GM23338 (cell line): ENCODE measurements around the gene MAPK14. TPM values are rescaled to one million over a fixed set of nuclear protein-coding genes. Genes with fewer than 3 reads are reported as not detected.

ENCODE experiments used
- ATAC-seq: fragments of 200-7000 bp; cut with Tn5 transposase; 3 replicates; pipeline ENCODE4 v1.9.1; 2020
- DNase-seq: peaks from one replicate; pipeline ENCODE4 v3.0.0-alpha.2; 2015; ENCODE audit warnings: low spot score
- H2AFZ ChIP-seq: fragments of 200-600 bp; sonication (generic); 2 replicates; pipeline ENCODE4 v1.8.0; 2016; ENCODE audit warnings: antibody characterized with exemption, mild to moderate bottlenecking, moderate library complexity
- H3F3A ChIP-seq: fragments of 200-600 bp; sonication (generic); replicated peaks from 2 replicates; pipeline ENCODE4 v1.8.0; 2017; ENCODE audit warnings: antibody characterized with exemption, mixed run types, low read depth
- H3K27ac ChIP-seq: fragments of 200-600 bp; sonication (generic); 2 replicates; pipeline ENCODE4 v1.6.1; 2016; ENCODE audit warnings: low read depth
- H3K27me3 ChIP-seq: fragments of 200-600 bp; sonication (generic); 2 replicates; pipeline ENCODE4 v1.8.0; 2016; ENCODE audit warnings: mild to moderate bottlenecking, mixed run types, moderate library complexity; ENCODE audit not compliant: insufficient read depth
- H3K36me3 ChIP-seq: fragments of 200-600 bp; sonication (generic); 2 replicates; pipeline ENCODE4 v1.8.0; 2016; ENCODE audit warnings: mild to moderate bottlenecking; ENCODE audit not compliant: insufficient read depth
- H3K4me1 ChIP-seq: fragments of 200-600 bp; sonication (generic); 2 replicates; pipeline ENCODE4 v1.8.0; 2016; ENCODE audit warnings: mild to moderate bottlenecking, moderate library complexity; ENCODE audit not compliant: insufficient read depth
- H3K4me2 ChIP-seq: fragments of 200-600 bp; sonication (generic); 2 replicates; pipeline ENCODE4 v1.7.1; 2017; ENCODE audit warnings: mixed run types
- H3K4me3 ChIP-seq: fragments of 200-600 bp; sonication (generic); 2 replicates; pipeline ENCODE4 v1.6.1; 2016; ENCODE audit warnings: mixed run types
- H3K79me2 ChIP-seq: fragments of 200-600 bp; sonication (generic); replicated peaks from 2 replicates; pipeline ENCODE4 v1.8.0; 2017; ENCODE audit warnings: mild to moderate bottlenecking; ENCODE audit not compliant: insufficient read depth
- H3K9me2 ChIP-seq: fragments of 200-600 bp; sonication (generic); 2 replicates; pipeline ENCODE4 v1.8.0; 2017; ENCODE audit not compliant: insufficient read depth
- H4K20me1 ChIP-seq: fragments of 200-600 bp; sonication (generic); replicated peaks from 2 replicates; pipeline ENCODE4 v1.8.0; 2017; ENCODE audit warnings: mild to moderate bottlenecking; ENCODE audit not compliant: insufficient read depth
- H3K27ac Mint-ChIP-seq: 2 replicates; pipeline ENCODE4 v1.8.0; 2020; ENCODE audit warnings: inconsistent platforms, mild to moderate bottlenecking, moderate library complexity, mixed read lengths
- H3K27me3 Mint-ChIP-seq: 3 replicates; pipeline ENCODE4 v1.8.0; 2022; ENCODE audit warnings: low read depth, mild to moderate bottlenecking, moderate library complexity, mixed read lengths, inconsistent platforms; ENCODE audit not compliant: insufficient read depth, poor library complexity
- H3K36me3 Mint-ChIP-seq: 3 replicates; pipeline ENCODE4 v1.8.0; 2021; ENCODE audit warnings: low read depth, mild to moderate bottlenecking, inconsistent platforms, moderate library complexity, mixed read lengths
- H3K4me1 Mint-ChIP-seq: 3 replicates; pipeline ENCODE4 v1.8.0; 2020; ENCODE audit warnings: mild to moderate bottlenecking, inconsistent platforms, mixed read lengths
- H3K4me3 Mint-ChIP-seq: 3 replicates; pipeline ENCODE4 v1.8.0; 2021; ENCODE audit warnings: moderate library complexity, mild to moderate bottlenecking, inconsistent platforms, mixed read lengths
- H3K9me3 Mint-ChIP-seq: 3 replicates; pipeline ENCODE4 v1.8.0; 2020; ENCODE audit warnings: moderate library complexity, mild to moderate bottlenecking, inconsistent platforms, mixed read lengths
- CREB1 ChIP-seq: fragments of 250-450 bp; sonication (Bioruptor Pico); IDR thresholded peaks from 2 replicates; pipeline ENCODE4 v1.5.0; 2020; ENCODE audit warnings: low read depth, mild to moderate bottlenecking, moderate library complexity
- EZH2 ChIP-seq: fragments of 200-600 bp; sonication (generic); IDR thresholded peaks from one replicate; pipeline ENCODE4 v1.8.0; 2017; ENCODE audit warnings: antibody characterized with exemption, mild to moderate bottlenecking, low read depth; ENCODE audit not compliant: unreplicated experiment
- EZH2phosphoT487 ChIP-seq: fragments of 200-600 bp; sonication (generic); IDR thresholded peaks from one replicate; pipeline ENCODE4 v1.8.1; 2018; ENCODE audit warnings: antibody characterized with exemption; ENCODE audit not compliant: unreplicated experiment
- JUNB ChIP-seq: IDR thresholded peaks from one replicate; pipeline ENCODE4 v1.6.1; 2016; ENCODE audit warnings: antibody characterized with exemption; ENCODE audit not compliant: unreplicated experiment
- NANOG ChIP-seq: IDR thresholded peaks from 2 replicates; pipeline ENCODE4 v1.6.1; 2016; ENCODE audit warnings: antibody characterized with exemption, borderline replicate concordance
- POLR2AphosphoS5 ChIP-seq: IDR thresholded peaks from 2 replicates; pipeline ENCODE4 v1.6.1; 2016; ENCODE audit warnings: antibody characterized with exemption, low read depth
- REST ChIP-seq: IDR thresholded peaks from one replicate; pipeline ENCODE4 v1.6.1; 2018; ENCODE audit warnings: antibody characterized with exemption; ENCODE audit not compliant: unreplicated experiment
- STAT1 ChIP-seq: IDR thresholded peaks from one replicate; pipeline ENCODE4 v1.6.1; 2016; ENCODE audit warnings: antibody characterized with exemption; ENCODE audit not compliant: unreplicated experiment
- ZNF114 ChIP-seq: fragments of 250-450 bp; sonication (Bioruptor Pico); IDR thresholded peaks from 2 replicates; pipeline ENCODE4 v1.5.0; 2020; ENCODE audit warnings: mild to moderate bottlenecking, moderate library complexity
- ZNF331 ChIP-seq: fragments of 250-450 bp; sonication (Bioruptor Pico); IDR thresholded peaks from 2 replicates; pipeline ENCODE4 v1.5.0; 2020; ENCODE audit warnings: low read depth, mild to moderate bottlenecking, moderate library complexity
- ZNF462 ChIP-seq: fragments of 250-450 bp; sonication (Bioruptor Pico); IDR thresholded peaks from 2 replicates; pipeline ENCODE4 v1.5.0; 2020; ENCODE audit warnings: mild to moderate bottlenecking, moderate library complexity
- polyA plus RNA-seq: library from polyadenylated mRNA; unstranded; fragments of >200 nt; fragmentation: Nextera tagmentation; extraction: Ambion mirVana; gene quantifications from 2 replicates; pipeline ENCODE4 v1.2.1, GENCODE V29; 2016
- total RNA-seq: library from RNA; depleted of rRNA; stranded (reverse); fragments of >200 nt; shearing (Covaris generic); gene quantifications from 2 replicates; pipeline ENCODE4 v1.2.3, GENCODE V29; 2014
- TF ChIP-seq, protein P1 (sequence below): IDR thresholded peaks from 2 replicates; pipeline ENCODE4 v1.6.1; 2016; ENCODE audit warnings: antibody characterized with exemption
- TF ChIP-seq, protein P2 (sequence below), 2 experiments: fragments of 200-600 bp in 1 of 2; sonication (generic) in 1 of 2; conservative IDR thresholded peaks; 2 replicates each; pipeline versions ENCODE4 v1.5.1 to v1.6.1; 2016 to 2017; ENCODE audit warnings: antibody characterized with exemption in 2 of 2, low read depth in 2 of 2, mild to moderate bottlenecking in 2 of 2, moderate library complexity in 1 of 2

MAPK14 gene
- total and polyA plus RNA-seq, 2 experiments from 2014 or later, result 8.8 to 44.5 TPM

DNA sequence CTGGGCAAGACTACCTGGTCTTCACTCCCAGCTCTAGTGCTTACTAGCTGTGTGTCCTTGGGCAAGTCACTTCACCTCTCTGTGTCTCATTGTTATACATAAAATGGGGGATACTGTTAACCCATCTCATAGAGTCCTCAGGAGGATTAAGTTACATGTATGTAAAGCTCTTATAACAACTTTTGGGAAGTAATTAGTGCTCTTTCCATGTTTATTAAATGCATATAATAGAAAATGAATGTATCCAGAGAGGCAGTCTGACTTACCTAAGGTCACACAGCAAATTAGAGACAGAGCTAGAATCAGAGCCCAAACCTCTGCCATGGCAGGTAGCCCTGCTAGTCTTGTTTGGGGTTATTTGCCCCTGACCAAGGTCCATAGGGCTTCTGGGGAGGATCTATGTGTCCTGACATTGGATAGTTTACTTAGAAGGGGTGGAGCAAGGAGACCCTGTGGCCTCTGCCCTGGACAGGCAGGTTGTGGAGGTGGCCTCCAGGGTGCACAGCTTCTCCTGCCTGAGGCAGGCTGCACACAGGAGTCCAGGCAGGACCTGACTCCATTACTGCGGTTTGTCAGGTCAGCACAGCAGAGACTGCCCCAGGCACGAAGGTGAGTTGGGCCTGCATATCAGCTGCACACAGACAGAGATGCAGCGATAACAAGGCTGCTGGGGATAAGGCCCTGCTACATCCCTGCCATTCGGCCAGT lies 94.3 kb downstream of the MAPK14 start:
- no peak overlapping the region for H3K27ac ChIP-seq
- no peak overlapping the region for H2AFZ ChIP-seq
- no peak overlapping the region for H3K4me2 ChIP-seq
- no peaks in the 10 kb centered on the region for H3K9me2 ChIP-seq
- Mint-ChIP-seq H3K4me1 (peaks cover 23% of the 10 kb centered on the region), H3K36me3 (no peaks in the 10 kb centered on the region), H3K27ac (no peak overlapping the region), H3K9me3 (no peaks in the 10 kb centered on the region), H3K27me3 (peaks cover 6% of the 10 kb centered on the region), H3K4me3 (no peak overlapping the region)
- H4K20me1 ChIP-seq, result no peaks in the 10 kb centered on the region; the same call in 1 of the 2 replicates
- ATAC-seq, result no peak
- no peaks in the 10 kb centered on the region for H3F3A ChIP-seq
- no peaks in the 10 kb centered on the region for H3K36me3 ChIP-seq
- TF ChIP-seq STAT1, result no peak
- no peak for TF ChIP-seq REST
- no peak for TF ChIP-seq CREB1 (CRISPR knock-in tag)
- TF ChIP-seq, protein P1, sequence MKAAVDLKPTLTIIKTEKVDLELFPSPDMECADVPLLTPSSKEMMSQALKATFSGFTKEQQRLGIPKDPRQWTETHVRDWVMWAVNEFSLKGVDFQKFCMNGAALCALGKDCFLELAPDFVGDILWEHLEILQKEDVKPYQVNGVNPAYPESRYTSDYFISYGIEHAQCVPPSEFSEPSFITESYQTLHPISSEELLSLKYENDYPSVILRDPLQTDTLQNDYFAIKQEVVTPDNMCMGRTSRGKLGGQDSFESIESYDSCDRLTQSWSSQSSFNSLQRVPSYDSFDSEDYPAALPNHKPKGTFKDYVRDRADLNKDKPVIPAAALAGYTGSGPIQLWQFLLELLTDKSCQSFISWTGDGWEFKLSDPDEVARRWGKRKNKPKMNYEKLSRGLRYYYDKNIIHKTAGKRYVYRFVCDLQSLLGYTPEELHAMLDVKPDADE, result no peak
- TF ChIP-seq, protein P2, sequence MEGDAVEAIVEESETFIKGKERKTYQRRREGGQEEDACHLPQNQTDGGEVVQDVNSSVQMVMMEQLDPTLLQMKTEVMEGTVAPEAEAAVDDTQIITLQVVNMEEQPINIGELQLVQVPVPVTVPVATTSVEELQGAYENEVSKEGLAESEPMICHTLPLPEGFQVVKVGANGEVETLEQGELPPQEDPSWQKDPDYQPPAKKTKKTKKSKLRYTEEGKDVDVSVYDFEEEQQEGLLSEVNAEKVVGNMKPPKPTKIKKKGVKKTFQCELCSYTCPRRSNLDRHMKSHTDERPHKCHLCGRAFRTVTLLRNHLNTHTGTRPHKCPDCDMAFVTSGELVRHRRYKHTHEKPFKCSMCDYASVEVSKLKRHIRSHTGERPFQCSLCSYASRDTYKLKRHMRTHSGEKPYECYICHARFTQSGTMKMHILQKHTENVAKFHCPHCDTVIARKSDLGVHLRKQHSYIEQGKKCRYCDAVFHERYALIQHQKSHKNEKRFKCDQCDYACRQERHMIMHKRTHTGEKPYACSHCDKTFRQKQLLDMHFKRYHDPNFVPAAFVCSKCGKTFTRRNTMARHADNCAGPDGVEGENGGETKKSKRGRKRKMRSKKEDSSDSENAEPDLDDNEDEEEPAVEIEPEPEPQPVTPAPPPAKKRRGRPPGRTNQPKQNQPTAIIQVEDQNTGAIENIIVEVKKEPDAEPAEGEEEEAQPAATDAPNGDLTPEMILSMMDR (conservative IDR thresholded peaks at IDR 0.05; ENCODE audit: low read depth in 2 of 2), result no peak
- TF ChIP-seq JUNB, result no peak
- no peak for TF ChIP-seq ZNF114 (CRISPR knock-in tag)
- no peak for TF ChIP-seq NANOG
- no peak for TF ChIP-seq ZNF331 (CRISPR knock-in tag)
- no peak for TF ChIP-seq EZH2
- TF ChIP-seq ZNF462, result no peak
- TF ChIP-seq EZH2phosphoT487, result no peak
- TF ChIP-seq POLR2AphosphoS5, result no peak
- no peaks in the 10 kb centered on the region for H3K79me2 ChIP-seq
- DNase-seq, result no peak
- no peak overlapping the region for H3K4me3 ChIP-seq
- H3K4me1 ChIP-seq, result peaks cover 12% of the 10 kb centered on the region
- no peaks in the 10 kb centered on the region for H3K27me3 ChIP-seq
